G401.6 (cell line): ENCODE measurements around the gene FAM110A.
"Not testable (repeated sequence)": the region's sequence is repeated elsewhere in the genome, so short reads cannot be mapped to it uniquely, and the experiment has no call there.

ENCODE experiments used
- FAIRE-seq: peaks from 2 replicates; lab custom pipeline; 2012; peaks lifted over from hg19 to GRCh38; lab: Jason Lieb, UNC

FAM110A gene

GRCh38 chr20:823574-823902, 10.0 kb upstream of the FAM110A start:
- FAIRE-seq = no peak

GRCh38 chr20:824490-824889, 9.0 kb upstream of the FAM110A start:
- FAIRE-seq = no peak

GRCh38 chr20:824916-825315, 8.6 kb upstream of the FAM110A start:
- FAIRE-seq = no peak

GRCh38 chr20:825710-826421, 7.6 kb upstream of the FAM110A start:
- FAIRE-seq = no peak

- no peak for FAIRE-seq
Observed at GRCh38 chr20:826695-827323, 6.7 kb upstream of the FAM110A start.

- not testable (repeated sequence) for FAIRE-seq
Observed at GRCh38 chr20:827981-828380, 5.5 kb upstream of the FAM110A start.

GRCh38 chr20:828987-829386, 4.5 kb upstream of the FAM110A start:
- FAIRE-seq = no peak

GRCh38 chr20:829551-829950, 4.0 kb upstream of the FAM110A start:
- FAIRE-seq = no peak

- no peak for FAIRE-seq
Observed at GRCh38 chr20:830011-830521, 3.4 kb upstream of the FAM110A start.

- no peak for FAIRE-seq
Observed at GRCh38 chr20:831251-831650, 2.3 kb upstream of the FAM110A start.

GRCh38 chr20:831956-832355, 1.6 kb upstream of the FAM110A start:
- FAIRE-seq = no peak

GRCh38 chr20:833121-833449, 430 bp upstream of the FAM110A start:
- FAIRE-seq = no peak

GRCh38 chr20:834151-834746, 734 bp downstream of the FAM110A start:
- FAIRE-seq = no peak

- no peak for FAIRE-seq
Observed at GRCh38 chr20:835608-836045, 2.1 kb downstream of the FAM110A start.

GRCh38 chr20:836190-836589, 2.7 kb downstream of the FAM110A start:
- no peak for FAIRE-seq

GRCh38 chr20:839015-839414, 5.5 kb downstream of the FAM110A start:
- FAIRE-seq = no peak

- no peak for FAIRE-seq
Observed at GRCh38 chr20:839626-840025, 6.1 kb downstream of the FAM110A start.

- no peak for FAIRE-seq
Observed at GRCh38 chr20:840503-840857, 7.0 kb downstream of the FAM110A start.

- no peak for FAIRE-seq
Observed at GRCh38 chr20:840858-841567, 7.5 kb downstream of the FAM110A start.

GRCh38 chr20:841568-842546, 8.3 kb downstream of the FAM110A start:
- no peak for FAIRE-seq

- no peak for FAIRE-seq
Observed at GRCh38 chr20:842547-842940, 9.0 kb downstream of the FAM110A start.

- FAIRE-seq = no peak
Observed at GRCh38 chr20:843912-844311, 10.4 kb downstream of the FAM110A start.
